ENCODE results near the gene PLEKHA8. TPM values are rescaled to one million over a fixed set of nuclear protein-coding genes. Genes with fewer than 3 reads are reported as not detected.

Gene PLEKHA8
- total RNA-seq, 4 donors from 2014 or later: 6.6 to 16.4 (median 13.1) TPM

DNA sequence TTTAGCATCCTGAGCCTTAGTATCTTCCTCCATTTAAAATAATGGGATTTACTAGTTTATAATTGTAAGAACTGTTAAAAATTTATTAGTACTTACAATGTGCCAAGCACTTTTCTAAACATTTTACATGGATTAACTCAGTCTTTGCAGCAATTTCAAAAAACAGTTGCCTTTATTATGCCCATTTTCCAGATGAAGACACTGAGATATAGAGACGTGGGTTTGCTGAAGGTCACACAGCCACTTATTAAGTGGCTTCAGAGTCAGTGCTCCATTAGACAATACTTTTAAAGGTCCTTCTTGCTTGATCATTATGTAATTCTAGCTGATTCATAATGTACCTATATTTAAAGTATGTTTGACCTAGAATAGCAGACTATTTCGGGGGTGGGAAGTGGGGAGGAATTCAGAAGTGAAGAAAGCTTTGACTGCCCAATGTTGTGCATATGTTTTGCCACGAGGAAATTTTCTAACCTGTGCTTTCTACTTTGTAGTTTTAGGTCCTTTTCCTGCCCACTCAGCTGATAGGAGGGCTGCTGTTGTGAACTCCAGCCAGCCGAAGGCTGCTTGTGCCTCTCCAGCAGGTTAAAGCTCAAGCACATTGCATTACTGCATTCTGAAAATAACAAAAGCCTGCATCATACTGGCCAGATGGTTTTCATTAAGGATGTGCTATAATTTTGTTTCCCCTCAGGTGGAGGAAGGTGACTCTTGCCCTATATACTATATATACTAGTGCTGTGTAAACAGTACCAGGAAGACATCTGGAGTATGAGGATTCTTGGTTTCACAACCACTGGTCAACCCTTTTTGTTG lies 4.3 kb downstream of the PLEKHA8 start:
- Histone ChIP-seq H3K4me1 (peaks cover 0 to 35% (median 27%) of the 10 kb centered on the region in 4 donors), H3K27ac (peak overlapping the region in 1 of 4 donors; percentile 38), H3K36me3 (no peaks in the 10 kb centered on the region), H3K4me3 (no peak overlapping the region), H3K9me3 (no peaks in the 10 kb centered on the region), H3K27me3 (no peaks in the 10 kb centered on the region)
- TF ChIP-seq, protein P1, sequence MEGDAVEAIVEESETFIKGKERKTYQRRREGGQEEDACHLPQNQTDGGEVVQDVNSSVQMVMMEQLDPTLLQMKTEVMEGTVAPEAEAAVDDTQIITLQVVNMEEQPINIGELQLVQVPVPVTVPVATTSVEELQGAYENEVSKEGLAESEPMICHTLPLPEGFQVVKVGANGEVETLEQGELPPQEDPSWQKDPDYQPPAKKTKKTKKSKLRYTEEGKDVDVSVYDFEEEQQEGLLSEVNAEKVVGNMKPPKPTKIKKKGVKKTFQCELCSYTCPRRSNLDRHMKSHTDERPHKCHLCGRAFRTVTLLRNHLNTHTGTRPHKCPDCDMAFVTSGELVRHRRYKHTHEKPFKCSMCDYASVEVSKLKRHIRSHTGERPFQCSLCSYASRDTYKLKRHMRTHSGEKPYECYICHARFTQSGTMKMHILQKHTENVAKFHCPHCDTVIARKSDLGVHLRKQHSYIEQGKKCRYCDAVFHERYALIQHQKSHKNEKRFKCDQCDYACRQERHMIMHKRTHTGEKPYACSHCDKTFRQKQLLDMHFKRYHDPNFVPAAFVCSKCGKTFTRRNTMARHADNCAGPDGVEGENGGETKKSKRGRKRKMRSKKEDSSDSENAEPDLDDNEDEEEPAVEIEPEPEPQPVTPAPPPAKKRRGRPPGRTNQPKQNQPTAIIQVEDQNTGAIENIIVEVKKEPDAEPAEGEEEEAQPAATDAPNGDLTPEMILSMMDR (IDR thresholded peaks at IDR 0.05): no peak
- TF ChIP-seq POLR2AphosphoS5 (IDR thresholded peaks at IDR 0.05) (peak in 1 of 3 donors; percentile 10), POLR2A (IDR thresholded peaks at IDR 0.05) (no peak), EP300 (IDR thresholded peaks at IDR 0.05; ENCODE audit: low read depth) (no peak)
- in situ Hi-C loops (cut with MboI; ENCODE audit: low pct_ligation_motif_present in 1 of 4, low pct_unique_long_range_greater_than_20kb in 1 of 4, low sequenced_read_pairs in 3 of 4): no loop called here
- intact Hi-C loops (cut with DNase I; ENCODE audit: low total_unique reads): no loop called here
- 40 to 55% methylated on average over 4 of the region's 4 CpGs for WGBS, 2 donors (ENCODE audit: low coverage in 1 of 2)
- no peak for DNase-seq

DNA sequence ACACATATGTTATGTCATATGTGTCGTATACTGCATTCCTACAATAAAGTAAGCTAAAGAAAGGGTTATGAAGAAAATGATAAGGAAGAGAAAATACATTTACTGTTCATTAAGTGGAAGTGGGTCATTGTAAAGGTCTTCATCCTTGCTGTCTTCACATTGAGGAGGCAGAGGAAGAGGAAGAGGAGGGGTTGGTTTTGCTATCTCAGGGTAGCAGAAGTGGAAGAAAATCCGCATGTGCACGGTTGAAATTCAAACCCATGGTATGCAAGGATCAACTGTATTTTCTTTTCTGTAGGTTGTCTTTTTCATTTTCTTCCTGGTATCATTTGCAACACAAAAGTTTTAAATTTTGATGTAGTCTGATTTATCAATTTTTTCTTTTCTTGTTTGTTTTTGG lies 6.3 kb downstream of the PLEKHA8 start:
- intact Hi-C loops (cut with DNase I; ENCODE audit: low total_unique reads) (no loop called here), in situ Hi-C loops (cut with MboI; ENCODE audit: low pct_ligation_motif_present in 1 of 4, low pct_unique_long_range_greater_than_20kb in 1 of 4, low sequenced_read_pairs in 3 of 4) (no loop called here)
- Histone ChIP-seq H3K27me3 (no peaks in the 10 kb centered on the region), H3K4me3 (no peak overlapping the region), H3K27ac (no peak overlapping the region), H3K9me3 (no peaks in the 10 kb centered on the region), H3K36me3 (no peaks in the 10 kb centered on the region), H3K4me1 (peaks cover 0 to 33% (median 20%) of the 10 kb centered on the region in 4 donors)
- 95 to 96% methylated on average over 3 of the region's 3 CpGs for WGBS, 2 donors (ENCODE audit: low coverage in 1 of 2)
- no peak for DNase-seq
- TF ChIP-seq POLR2AphosphoS5 (IDR thresholded peaks at IDR 0.05) (no peak), POLR2A (IDR thresholded peaks at IDR 0.05) (no peak), EP300 (IDR thresholded peaks at IDR 0.05; ENCODE audit: low read depth) (no peak)
- TF ChIP-seq, protein P1 (IDR thresholded peaks at IDR 0.05): no peak

GRCh38 chr7:30036220-30036619 lies 8.0 kb downstream of the PLEKHA8 start:
- Histone ChIP-seq H3K4me3 (no peak overlapping the region), H3K27me3 (no peaks in the 10 kb centered on the region), H3K9me3 (no peaks in the 10 kb centered on the region), H3K4me1 (peaks cover 0 to 34% (median 12%) of the 10 kb centered on the region in 4 donors), H3K36me3 (no peaks in the 10 kb centered on the region), H3K27ac (no peak overlapping the region)
- in situ Hi-C loops (cut with MboI; ENCODE audit: low pct_ligation_motif_present in 1 of 4, low pct_unique_long_range_greater_than_20kb in 1 of 4, low sequenced_read_pairs in 3 of 4): no loop called here
- WGBS, 2 donors (ENCODE audit: low coverage in 1 of 2): 64 to 93% methylated on average over 1 to 2 of the region's 2 CpGs
- no peak for DNase-seq
- TF ChIP-seq, protein P1 (IDR thresholded peaks at IDR 0.05): no peak
- TF ChIP-seq EP300 (IDR thresholded peaks at IDR 0.05; ENCODE audit: low read depth) (no peak), POLR2A (IDR thresholded peaks at IDR 0.05) (no peak), POLR2AphosphoS5 (IDR thresholded peaks at IDR 0.05) (no peak)
- intact Hi-C loops (cut with DNase I; ENCODE audit: low total_unique reads): no loop called here

- intact Hi-C loops (cut with DNase I; ENCODE audit: low total_unique reads) (no loop called here), in situ Hi-C loops (cut with MboI; ENCODE audit: low pct_ligation_motif_present in 1 of 4, low pct_unique_long_range_greater_than_20kb in 1 of 4, low sequenced_read_pairs in 3 of 4) (no loop called here)
- TF ChIP-seq POLR2A (IDR thresholded peaks at IDR 0.05) (no peak), EP300 (IDR thresholded peaks at IDR 0.05; ENCODE audit: low read depth) (no peak), POLR2AphosphoS5 (IDR thresholded peaks at IDR 0.05) (no peak)
- TF ChIP-seq, protein P1 (IDR thresholded peaks at IDR 0.05): no peak
- H3K9me3 ChIP-seq: no peaks in the 10 kb centered on the region
- no peak for DNase-seq
- WGBS, 2 donors (ENCODE audit: low coverage in 1 of 2): 87 to 92% methylated on average over 3 of the region's 3 CpGs
- H3K4me1 ChIP-seq: peaks cover 0 to 21% (median under 1%) of the 10 kb centered on the region in 4 donors
- H3K27me3 ChIP-seq: no peaks in the 10 kb centered on the region
- H3K4me3 ChIP-seq: no peak overlapping the region
- peak overlapping the region in 2 of 4 donors; percentile 11 to 17 for H3K27ac ChIP-seq
- no peaks in the 10 kb centered on the region for H3K36me3 ChIP-seq
Measured at GRCh38 chr7:30038196-30038980, 10.2 kb downstream of the PLEKHA8 start.

Data from transverse colon (tissue), 4 donors.